Left renal pelvis (tissue), 4 donors: ENCODE results near the gene MRPL55. TPM values are rescaled to one million over a fixed set of nuclear protein-coding genes. Genes with fewer than 3 reads are reported as not detected.
A peak's percentile ranks its signal among the peaks of the same experiment; 100 is the strongest.

ENCODE experiments used
- DNase-seq, 4 donors: peaks; one replicate each; pipeline ENCODE4 v3.0.0-alpha.2; 2013; ENCODE audit warnings: low read depth in 4 of 4, low spot score in 3 of 4
- polyA plus RNA-seq, 4 donors: library from polyadenylated mRNA; unstranded; fragments of 120-200 nt; gene quantifications; one replicate each; pipeline ENCODE4 v1.2.1, GENCODE V29; 2013; ENCODE audit not compliant: insufficient read length in 4 of 4

MRPL55 gene
- polyA plus RNA-seq, 4 donors: 35.2 to 56.0 (median 39.1) TPM

- DNase-seq: no peak
Observed at GRCh38 chr1:228088586-228089498, 20.3 kb downstream of the MRPL55 start.

- no peak for DNase-seq
Observed at GRCh38 chr1:228087771-228088251, 21.3 kb downstream of the MRPL55 start.

- no peak for DNase-seq
Observed at GRCh38 chr1:228085287-228085951, 23.7 kb downstream of the MRPL55 start.

GRCh38 chr1:228084797-228085196 lies 24.3 kb downstream of the MRPL55 start:
- DNase-seq: no peak

- no peak for DNase-seq
Observed at GRCh38 chr1:228084325-228084724, 24.8 kb downstream of the MRPL55 start.

- DNase-seq: no peak
Observed at GRCh38 chr1:228083871-228084278, 25.2 kb downstream of the MRPL55 start.

GRCh38 chr1:228082918-228083870 lies 25.9 kb downstream of the MRPL55 start:
- no peak for DNase-seq

GRCh38 chr1:228082214-228082917 lies 26.7 kb downstream of the MRPL55 start, which contains the start of gene ARF1:
ARF1 (plus strand) TSS chr1:228082708; CDS start chr1:228097115, 14,407 bp downstream.
- peak; percentile 85 to 93 (median 90) for DNase-seq

- no peak for DNase-seq
Observed at GRCh38 chr1:228081578-228082213, 27.4 kb downstream of the MRPL55 start.

GRCh38 chr1:228081144-228081543 lies 28.0 kb downstream of the MRPL55 start:
- DNase-seq: no peak

GRCh38 chr1:228079601-228080263 lies 29.4 kb downstream of the MRPL55 start:
- DNase-seq: no peak

- no peak for DNase-seq
Observed at GRCh38 chr1:228079013-228079412, 30.1 kb downstream of the MRPL55 start.

- DNase-seq: no peak
Observed at GRCh38 chr1:228077565-228078330, 31.4 kb downstream of the MRPL55 start.

GRCh38 chr1:228076796-228077430 lies 32.2 kb downstream of the MRPL55 start:
- DNase-seq: no peak

- DNase-seq: no peak
Observed at GRCh38 chr1:228075801-228076271, 33.3 kb downstream of the MRPL55 start.

GRCh38 chr1:228074954-228075730 lies 34.0 kb downstream of the MRPL55 start:
- no peak for DNase-seq
